ENCODE measurements around the gene LIFR. TPM values are rescaled to one million over a fixed set of nuclear protein-coding genes. Genes with fewer than 3 reads are reported as not detected.

The LIFR gene
- total RNA-seq, 2 experiments from 2014 or later, result 0.20 TPM; not detected in 1

GRCh38 chr5:38540314-38540713 lies 16.1 kb downstream of the LIFR start:
- Mint-ChIP-seq H3K27ac (no peak overlapping the region), H3K36me3 (ENCODE audit: low read depth) (no peaks in the 10 kb centered on the region), H3K9me3 (no peaks in the 10 kb centered on the region), H3K27me3 (ENCODE audit: low read depth) (peaks cover 8% of the 10 kb centered on the region), H3K4me1 (ENCODE audit: low read depth) (no peaks in the 10 kb centered on the region), H3K4me3 (no peak overlapping the region)
- CTCF ChIA-PET, result interaction anchor here (0.7 kb wide), 1 partner anchor 141 kb away, joined by 4 read pairs; no protein-coding TSS in a partner anchor
- intact Hi-C loops (cut with micrococcal nuclease), result no loop called here
- DNase-seq, result no peak

- CTCF ChIA-PET, result no interaction called here
Observed at GRCh38 chr5:38538161-38538560, 18.3 kb downstream of the LIFR start.

GRCh38 chr5:38537505-38537904 lies 18.9 kb downstream of the LIFR start:
- Mint-ChIP-seq H3K27ac (no peak overlapping the region), H3K27me3 (ENCODE audit: low read depth) (peaks cover 3% of the 10 kb centered on the region), H3K4me1 (ENCODE audit: low read depth) (no peaks in the 10 kb centered on the region), H3K4me3 (no peak overlapping the region), H3K36me3 (ENCODE audit: low read depth) (no peaks in the 10 kb centered on the region), H3K9me3 (no peaks in the 10 kb centered on the region)
- DNase-seq, result no peak
- intact Hi-C loops (cut with micrococcal nuclease), result no loop called here
- CTCF ChIA-PET, result no interaction called here

More at GRCh38 chr5:38538161-38538560, 18.3 kb downstream of the LIFR start:
- no peak for DNase-seq
- peaks cover 3% of the 10 kb centered on the region for H3K27me3 Mint-ChIP-seq (ENCODE audit: low read depth)
- H3K4me1 Mint-ChIP-seq (ENCODE audit: low read depth), result no peaks in the 10 kb centered on the region
- intact Hi-C loops (cut with micrococcal nuclease), result no loop called here
- H3K27ac Mint-ChIP-seq, result no peak overlapping the region
- H3K4me3 Mint-ChIP-seq, result no peak overlapping the region
- no peaks in the 10 kb centered on the region for H3K36me3 Mint-ChIP-seq (ENCODE audit: low read depth)
- no peaks in the 10 kb centered on the region for H3K9me3 Mint-ChIP-seq

- no peak overlapping the region for H3K4me3 Mint-ChIP-seq
- intact Hi-C loops (cut with micrococcal nuclease), result no loop called here
- CTCF ChIA-PET, result no interaction called here
- H3K27me3 Mint-ChIP-seq (ENCODE audit: low read depth), result peaks cover 3% of the 10 kb centered on the region
- H3K4me1 Mint-ChIP-seq (ENCODE audit: low read depth), result no peaks in the 10 kb centered on the region
- no peaks in the 10 kb centered on the region for H3K36me3 Mint-ChIP-seq (ENCODE audit: low read depth)
- no peak overlapping the region for H3K27ac Mint-ChIP-seq
- no peak for DNase-seq
- H3K9me3 Mint-ChIP-seq, result no peaks in the 10 kb centered on the region
Observed at GRCh38 chr5:38536968-38537367, 19.5 kb downstream of the LIFR start.

GRCh38 chr5:38535845-38536244 lies 20.6 kb downstream of the LIFR start:
- DNase-seq, result no peak
- Mint-ChIP-seq H3K36me3 (ENCODE audit: low read depth) (no peaks in the 10 kb centered on the region), H3K4me1 (ENCODE audit: low read depth) (no peaks in the 10 kb centered on the region), H3K4me3 (no peak overlapping the region), H3K9me3 (no peaks in the 10 kb centered on the region), H3K27me3 (ENCODE audit: low read depth) (peaks cover 3% of the 10 kb centered on the region), H3K27ac (no peak overlapping the region)
- intact Hi-C loops (cut with micrococcal nuclease), result no loop called here
- CTCF ChIA-PET, result no interaction called here

- intact Hi-C loops (cut with micrococcal nuclease), result no loop called here
- Mint-ChIP-seq H3K4me3 (no peak overlapping the region), H3K9me3 (no peaks in the 10 kb centered on the region)
Observed at GRCh38 chr5:38535248-38535750, 21.1 kb downstream of the LIFR start.

GRCh38 chr5:38534156-38534453 lies 22.3 kb downstream of the LIFR start:
- no peak overlapping the region for H3K27ac Mint-ChIP-seq
- CTCF ChIA-PET, result interaction anchor here (0.5 to 1.0 kb wide), 2 partner anchors 16 to 92 kb away, joined by 3 read pairs; no protein-coding TSS in a partner anchor
- peaks cover 3% of the 10 kb centered on the region for H3K27me3 Mint-ChIP-seq (ENCODE audit: low read depth)
- H3K36me3 Mint-ChIP-seq (ENCODE audit: low read depth), result no peaks in the 10 kb centered on the region
- no peaks in the 10 kb centered on the region for H3K9me3 Mint-ChIP-seq
- no peak overlapping the region for H3K4me3 Mint-ChIP-seq
- no peak for DNase-seq
- H3K4me1 Mint-ChIP-seq (ENCODE audit: low read depth), result no peaks in the 10 kb centered on the region
- intact Hi-C loops (cut with micrococcal nuclease), result no loop called here

More at GRCh38 chr5:38535248-38535750, 21.1 kb downstream of the LIFR start:
- CTCF ChIA-PET, result interaction anchor here (1.0 kb wide), 1 partner anchor 93 kb away, joined by 3 read pairs; no protein-coding TSS in a partner anchor
- Mint-ChIP-seq H3K27me3 (ENCODE audit: low read depth) (peaks cover 3% of the 10 kb centered on the region), H3K4me1 (ENCODE audit: low read depth) (no peaks in the 10 kb centered on the region), H3K27ac (no peak overlapping the region), H3K36me3 (ENCODE audit: low read depth) (no peaks in the 10 kb centered on the region)
- DNase-seq, result no peak

GRCh38 chr5:38533286-38534155 lies 22.9 kb downstream of the LIFR start:
- Mint-ChIP-seq H3K9me3 (no peaks in the 10 kb centered on the region), H3K36me3 (ENCODE audit: low read depth) (no peaks in the 10 kb centered on the region), H3K27ac (no peak overlapping the region), H3K4me3 (no peak overlapping the region), H3K4me1 (ENCODE audit: low read depth) (no peaks in the 10 kb centered on the region), H3K27me3 (ENCODE audit: low read depth) (peaks cover 3% of the 10 kb centered on the region)
- intact Hi-C loops (cut with micrococcal nuclease), result no loop called here
- CTCF ChIA-PET, result interaction anchor here (0.5 kb wide), 1 partner anchor 196 kb away, joined by 3 read pairs; no protein-coding TSS in a partner anchor
- no peak for DNase-seq

- Mint-ChIP-seq H3K9me3 (no peaks in the 10 kb centered on the region), H3K4me3 (no peak overlapping the region), H3K27me3 (ENCODE audit: low read depth) (peaks cover 12% of the 10 kb centered on the region), H3K27ac (no peak overlapping the region), H3K4me1 (ENCODE audit: low read depth) (no peaks in the 10 kb centered on the region), H3K36me3 (ENCODE audit: low read depth) (no peaks in the 10 kb centered on the region)
- DNase-seq, result no peak
- CTCF ChIA-PET, result interaction anchor here (0.6 to 1.1 kb wide), 2 partner anchors 57 to 91 kb away, joined by 3 read pairs; no protein-coding TSS in a partner anchor
- intact Hi-C loops (cut with micrococcal nuclease), result no loop called here
Observed at GRCh38 chr5:38532165-38532669, 24.2 kb downstream of the LIFR start.

- no peak for DNase-seq
- Mint-ChIP-seq H3K9me3 (no peaks in the 10 kb centered on the region), H3K27ac (no peak overlapping the region), H3K4me3 (no peak overlapping the region), H3K4me1 (ENCODE audit: low read depth) (no peaks in the 10 kb centered on the region), H3K27me3 (ENCODE audit: low read depth) (peaks cover 12% of the 10 kb centered on the region), H3K36me3 (ENCODE audit: low read depth) (no peaks in the 10 kb centered on the region)
- intact Hi-C loops (cut with micrococcal nuclease), result no loop called here
- CTCF ChIA-PET, result interaction anchor here (1.1 kb wide), 1 partner anchor 90 kb away, joined by 3 read pairs; no protein-coding TSS in a partner anchor
Observed at GRCh38 chr5:38531518-38531917, 24.9 kb downstream of the LIFR start.

- H3K4me1 Mint-ChIP-seq (ENCODE audit: low read depth), result no peaks in the 10 kb centered on the region
- peaks cover 14% of the 10 kb centered on the region for H3K27me3 Mint-ChIP-seq (ENCODE audit: low read depth)
- intact Hi-C loops (cut with micrococcal nuclease), result no loop called here
- H3K4me3 Mint-ChIP-seq, result no peak overlapping the region
- CTCF ChIA-PET, result interaction anchor here (1.1 kb wide), 1 partner anchor 88 kb away, joined by 3 read pairs; no protein-coding TSS in a partner anchor
- H3K36me3 Mint-ChIP-seq (ENCODE audit: low read depth), result no peaks in the 10 kb centered on the region
- H3K9me3 Mint-ChIP-seq, result no peaks in the 10 kb centered on the region
- DNase-seq, result no peak
- no peak overlapping the region for H3K27ac Mint-ChIP-seq
Observed at GRCh38 chr5:38529955-38530646, 26.3 kb downstream of the LIFR start.

- intact Hi-C loops (cut with micrococcal nuclease), result no loop called here
- Mint-ChIP-seq H3K4me1 (ENCODE audit: low read depth) (no peaks in the 10 kb centered on the region), H3K36me3 (ENCODE audit: low read depth) (no peaks in the 10 kb centered on the region), H3K27ac (no peak overlapping the region), H3K27me3 (ENCODE audit: low read depth) (peaks cover 28% of the 10 kb centered on the region), H3K4me3 (no peak overlapping the region), H3K9me3 (no peaks in the 10 kb centered on the region)
- DNase-seq, result no peak
- CTCF ChIA-PET, result no interaction called here
Observed at GRCh38 chr5:38528162-38528703, 28.2 kb downstream of the LIFR start.
